ENCODE data around the gene TRMT10A.

- TF ChIP-seq POLR2A (IDR thresholded peaks at IDR 0.05) (no peak), CTCF (IDR thresholded peaks at IDR 0.05 in 4 of 5, conservative IDR thresholded peaks at IDR 0.05 in 1 of 5) (no peak)
Measured at GRCh38 chr4:99572527-99573240, 8.8 kb upstream of the TRMT10A start.
